Endothelial cell of umbilical vein (primary cell): ENCODE measurements around the gene MUC3A. TPM values are rescaled to one million over a fixed set of nuclear protein-coding genes. Genes with fewer than 3 reads are reported as not detected.

Experiments
- BruUV-seq: library from RNA; stranded (reverse); fragments of 400-500 nt; replicated peaks from 2 replicates; lab custom pipeline; 2021; lab: Mats Ljungman, UMichigan
- CTCF ChIA-PET: fragments of 300-600, 350-600 bp; sonication (Branson Sonifier 250); formaldehyde crosslinking; loops from one replicate; lab custom pipeline; 2021; ENCODE audit warnings: antibody characterized with exemption, inconsistent platforms; lab: Charles Lee
- POLR2A ChIA-PET: fragments of 300-600, 350-600 bp; sonication (Branson Sonifier 250); formaldehyde crosslinking; loops from one replicate; lab custom pipeline; 2021; ENCODE audit warnings: antibody characterized with exemption, inconsistent platforms; lab: Charles Lee
- DNase-seq: peaks from one replicate; pipeline ENCODE4 v3.0.0-alpha.2; 2011; ENCODE audit warnings: low read depth, low spot score
- FAIRE-seq: peaks from 2 replicates; lab custom pipeline; 2011; peaks lifted over from hg19 to GRCh38; lab: Jason Lieb, UNC
- H2AFZ ChIP-seq: 2 replicates; pipeline ENCODE4 v1.6.0; 2012; ENCODE audit warnings: low read depth, low read length, control low read depth, inconsistent platforms
- H3K27ac ChIP-seq: 2 replicates; pipeline ENCODE4 v1.5.1; 2011; ENCODE audit warnings: low read depth, mild to moderate bottlenecking, control low read depth, low read length, moderate library complexity; ENCODE audit not compliant: insufficient read depth
- H3K27me3 ChIP-seq, 2 experiments: 2 replicates each; pipeline versions ENCODE4 v1.6.0 to v1.6.1; 2011; ENCODE audit warnings: low read length in 2 of 2, mixed read lengths in 1 of 2; ENCODE audit not compliant: control insufficient read depth in 2 of 2, insufficient read depth in 2 of 2
- H3K36me3 ChIP-seq, 2 experiments: 2 replicates in 1 of 2; 3 replicates in 1 of 2; pipeline ENCODE4 v1.5.1; 2011; ENCODE audit warnings: low read length in 2 of 2, mild to moderate bottlenecking in 1 of 2, moderate library complexity in 1 of 2; ENCODE audit not compliant: control insufficient read depth in 2 of 2, insufficient read depth in 2 of 2; ENCODE audit errors: extremely low read depth in 1 of 2
- H3K4me1 ChIP-seq: 3 replicates; pipeline ENCODE4 v1.5.1; 2011; ENCODE audit warnings: mild to moderate bottlenecking, low read length; ENCODE audit not compliant: control insufficient read depth, insufficient read depth; ENCODE audit errors: extremely low read depth
- H3K4me2 ChIP-seq: 2 replicates; pipeline ENCODE4 v1.6.1; 2011; ENCODE audit warnings: low read length, control low read depth, mixed read lengths; ENCODE audit not compliant: insufficient read depth
- H3K4me3 ChIP-seq, 3 experiments: fragments of 200-600 bp in 1 of 3; sonication (generic), shearing (Covaris generic) in 1 of 3; replicated peaks in 1 of 3; 2 replicates each; pipeline ENCODE4 v1.5.1; 2011 to 2016; ENCODE audit warnings: control low read depth in 3 of 3, low read length in 3 of 3, mild to moderate bottlenecking in 2 of 3, inconsistent platforms in 1 of 3, low read depth in 1 of 3, moderate library complexity in 1 of 3; ENCODE audit not compliant: insufficient read depth in 1 of 3
- H3K79me2 ChIP-seq: 2 replicates; pipeline ENCODE4 v1.6.0; 2012; ENCODE audit warnings: low read length, inconsistent platforms; ENCODE audit not compliant: control insufficient read depth, insufficient read depth
- H3K9ac ChIP-seq: replicated peaks from 2 replicates; pipeline ENCODE3; 2011; ENCODE audit warnings: low read length, control low read depth; ENCODE audit not compliant: insufficient read depth; ENCODE audit errors: extremely low read depth
- H3K9me1 ChIP-seq: replicated peaks from 3 replicates; pipeline ENCODE4 v1.6.0; 2011; ENCODE audit warnings: mild to moderate bottlenecking, low read length; ENCODE audit not compliant: control insufficient read depth, insufficient read depth; ENCODE audit errors: extremely low read depth
- H3K9me3 ChIP-seq: replicated peaks from 2 replicates; pipeline ENCODE4 v1.5.1; 2012; ENCODE audit warnings: low read length, inconsistent platforms; ENCODE audit not compliant: control insufficient read depth, insufficient read depth
- H4K20me1 ChIP-seq: replicated peaks from 2 replicates; pipeline ENCODE3; 2011; ENCODE audit warnings: mild to moderate bottlenecking, low read length; ENCODE audit not compliant: control insufficient read depth, insufficient read depth; ENCODE audit errors: extremely low read depth
- EZH2 ChIP-seq: IDR thresholded peaks from 2 replicates; pipeline ENCODE4 v1.6.1; 2012; ENCODE audit warnings: borderline replicate concordance, low read depth, mild to moderate bottlenecking, moderate library complexity, low read length, inconsistent platforms; ENCODE audit not compliant: severe bottlenecking
- FOS ChIP-seq: IDR thresholded peaks from 2 replicates; pipeline ENCODE4 v1.6.1; 2011; ENCODE audit warnings: mild to moderate bottlenecking, low read length, moderate library complexity, borderline replicate concordance; ENCODE audit not compliant: insufficient read depth
- GATA2 ChIP-seq: IDR thresholded peaks from 2 replicates; pipeline ENCODE4 v1.7.0; 2011; ENCODE audit warnings: low read depth, mild to moderate bottlenecking, moderate library complexity, mixed read lengths, low read length; ENCODE audit not compliant: insufficient read length, insufficient read depth
- JUN ChIP-seq: IDR thresholded peaks from 2 replicates; pipeline ENCODE4 v1.6.1; 2011; ENCODE audit warnings: borderline replicate concordance, low read depth; ENCODE audit not compliant: insufficient read length, insufficient read depth
- MYC ChIP-seq: IDR thresholded peaks from one replicate; pipeline ENCODE4 v1.6.1; 2011; ENCODE audit warnings: mild to moderate bottlenecking, low read depth, low read length
- POLR2A ChIP-seq: IDR thresholded peaks from 2 replicates; pipeline ENCODE4 v1.6.1; 2012; ENCODE audit warnings: low read depth, mild to moderate bottlenecking, control low read depth, low read length
- POLR2AphosphoS5 ChIP-seq: IDR thresholded peaks from 2 replicates; pipeline ENCODE4 v1.6.1; 2012; ENCODE audit warnings: low read depth, mild to moderate bottlenecking, control low read depth, low read length, moderate library complexity; ENCODE audit not compliant: insufficient read depth
- dilution Hi-C: fragments of 300-500 bp; cut with MboI; formaldehyde crosslinking; loops from one replicate; pipeline ENCODE4 v1.15.0; 2019; ENCODE audit warnings: low sequenced_read_pairs; ENCODE audit not compliant: extremely low pct_ligation_motif_present
- intact Hi-C: fragments of 100-400 bp; cut with micrococcal nuclease; formaldehyde crosslinking; loops from one replicate; pipeline ENCODE4 v1.10.0; 2022
- polyA plus RNA-seq, 4 experiments: library from polyadenylated mRNA; depleted of rRNA in 3 of 4; stranded (reverse) in 3 of 4; unstranded in 1 of 4; fragments of >200 nt; gene quantifications; 2 replicates each; pipeline versions ENCODE4 v1.2.1 to v1.2.3, GENCODE V29; 2011 to 2012; ENCODE audit warnings: missing spikeins in 1 of 4
- total RNA-seq: library from RNA; stranded (reverse); gene quantifications from 2 replicates; pipeline ENCODE4 v1.2.3, GENCODE V29; 2021
- TF ChIP-seq, protein P1 (sequence below), 2 donors: IDR thresholded peaks; 1 replicate in 1 of 2; 2 replicates in 1 of 2; pipeline ENCODE4 v1.5.1; 2011; ENCODE audit warnings: low read length in 2 of 2, mild to moderate bottlenecking in 2 of 2, moderate library complexity in 2 of 2, control low read depth in 1 of 2, inconsistent platforms in 1 of 2, low read depth in 1 of 2; ENCODE audit not compliant: insufficient read depth in 1 of 2; ENCODE audit errors: extremely low read depth in 1 of 2
- TF ChIP-seq, protein P2 (sequence below): IDR thresholded peaks from 2 replicates; pipeline ENCODE4 v1.6.1; 2011; ENCODE audit not compliant: insufficient read depth, insufficient read length

MUC3A gene
- total and polyA plus RNA-seq, 2 donors (not counting 3 experiments of a cell fraction or from before 2014, with no cell fraction given), result not detected

DNA sequence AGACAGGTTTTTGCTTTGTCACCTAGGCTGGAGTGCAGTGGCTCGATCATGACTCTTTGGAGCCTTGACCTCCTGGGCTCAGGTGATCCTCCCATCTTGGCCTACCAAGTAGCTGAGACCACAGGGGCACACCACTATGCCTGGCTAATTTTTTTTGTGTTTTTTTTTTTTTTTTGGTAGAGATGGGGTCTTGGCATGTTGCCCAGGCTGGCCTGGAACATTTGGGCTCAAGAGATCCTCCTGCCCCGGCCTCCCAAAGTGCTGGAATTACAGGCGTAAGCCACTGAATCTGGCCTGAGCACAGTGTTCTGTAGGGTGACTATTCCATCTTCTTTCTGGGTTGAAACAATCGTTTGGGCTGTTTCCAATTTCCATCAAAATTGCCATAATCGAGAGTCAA is 1.5 kb upstream of the MUC3A start:
- Histone ChIP-seq H3K4me3 (no peak overlapping the region), H3K9me1 (no peaks in the 10 kb centered on the region), H3K27ac (no peak overlapping the region), H3K27me3 (peaks cover 0 to 13% of the 10 kb centered on the region in 2 experiments), H4K20me1 (no peaks in the 10 kb centered on the region), H3K36me3 (no peaks in the 10 kb centered on the region), H3K79me2 (no peaks in the 10 kb centered on the region), H3K4me1 (no peaks in the 10 kb centered on the region), H3K9me3 (no peaks in the 10 kb centered on the region), H3K4me2 (no peak overlapping the region), H3K9ac (no peak overlapping the region), H2AFZ (no peak overlapping the region)
- DNase-seq, result no peak
- intact Hi-C loops (no loop called here), dilution Hi-C loops (no loop called here)
- FAIRE-seq, result no peak
- no TSS peak for BruUV-seq
- TF ChIP-seq POLR2A (no peak), JUN (no peak), POLR2AphosphoS5 (no peak), EZH2 (no peak), GATA2 (no peak), MYC (no peak), FOS (no peak)
- TF ChIP-seq, protein P1, sequence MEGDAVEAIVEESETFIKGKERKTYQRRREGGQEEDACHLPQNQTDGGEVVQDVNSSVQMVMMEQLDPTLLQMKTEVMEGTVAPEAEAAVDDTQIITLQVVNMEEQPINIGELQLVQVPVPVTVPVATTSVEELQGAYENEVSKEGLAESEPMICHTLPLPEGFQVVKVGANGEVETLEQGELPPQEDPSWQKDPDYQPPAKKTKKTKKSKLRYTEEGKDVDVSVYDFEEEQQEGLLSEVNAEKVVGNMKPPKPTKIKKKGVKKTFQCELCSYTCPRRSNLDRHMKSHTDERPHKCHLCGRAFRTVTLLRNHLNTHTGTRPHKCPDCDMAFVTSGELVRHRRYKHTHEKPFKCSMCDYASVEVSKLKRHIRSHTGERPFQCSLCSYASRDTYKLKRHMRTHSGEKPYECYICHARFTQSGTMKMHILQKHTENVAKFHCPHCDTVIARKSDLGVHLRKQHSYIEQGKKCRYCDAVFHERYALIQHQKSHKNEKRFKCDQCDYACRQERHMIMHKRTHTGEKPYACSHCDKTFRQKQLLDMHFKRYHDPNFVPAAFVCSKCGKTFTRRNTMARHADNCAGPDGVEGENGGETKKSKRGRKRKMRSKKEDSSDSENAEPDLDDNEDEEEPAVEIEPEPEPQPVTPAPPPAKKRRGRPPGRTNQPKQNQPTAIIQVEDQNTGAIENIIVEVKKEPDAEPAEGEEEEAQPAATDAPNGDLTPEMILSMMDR (IDR thresholded peaks at IDR 0.05; ENCODE audit: extremely low read depth in 1 of 2, insufficient read depth in 1 of 2, low read depth in 1 of 2, low read length in 2 of 2), result no peak
- TF ChIP-seq, protein P2, sequence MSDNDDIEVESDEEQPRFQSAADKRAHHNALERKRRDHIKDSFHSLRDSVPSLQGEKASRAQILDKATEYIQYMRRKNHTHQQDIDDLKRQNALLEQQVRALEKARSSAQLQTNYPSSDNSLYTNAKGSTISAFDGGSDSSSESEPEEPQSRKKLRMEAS, result no peak
- ChIA-PET CTCF (no interaction called here), POLR2A (interaction anchor here (0.7 kb wide), 1 partner anchor 186 kb away, joined by 3 read pairs; no protein-coding TSS in a partner anchor)
